ENCODE data around the gene TARDBP.

GRCh38 chr1:11019971-11020370, 7.5 kb downstream of the TARDBP start:
- TF ChIP-seq POLR2A (IDR thresholded peaks at IDR 0.05; ENCODE audit: low read depth, low read length) (no peak), TAF1 (IDR thresholded peaks at IDR 0.05; ENCODE audit: borderline replicate concordance, low read depth, low read length) (no peak)

Data from GM12892 (cell line).